ENCODE results near the gene OR5L2.
"Not testable (repeated sequence)": the region's sequence is repeated elsewhere in the genome, so short reads cannot be mapped to it uniquely, and the experiment has no call there.

The OR5L2 gene

GRCh38 chr11:55826919-55827318 is at the start of gene OR5L2:
Gene OR5L2 (plus strand): TSS chr11:55827219. CDS start chr11:55827219, 0 bp downstream.
- ATAC-seq (no peak), DNase-seq (no peak)
- Mint-ChIP-seq H3K9me3 (peaks cover 9 to 25% of the 10 kb centered on the region in 2 donors), H3K4me3 (no peak within 1 kb of the TSS), H3K4me1 (no peaks in the 10 kb centered on the region), H3K27ac (no peak within 1 kb of the TSS), H3K27me3 (no peaks in the 10 kb centered on the region)

- Mint-ChIP-seq H3K4me3 (no peak overlapping the region), H3K4me1 (no peaks in the 10 kb centered on the region), H3K27me3 (no peaks in the 10 kb centered on the region), H3K9me3 (peaks cover 20 to 25% of the 10 kb centered on the region in 2 donors), H3K27ac (no peak overlapping the region)
- DNase-seq: no peak
- no peak for ATAC-seq
These were observed 35.4 kb upstream of the OR5L2 start for GRCh38 chr11:55791606-55792005.

- Mint-ChIP-seq H3K9me3 (peaks cover 12 to 13% of the 10 kb centered on the region in 2 donors), H3K4me1 (no peaks in the 10 kb centered on the region), H3K27me3 (no peaks in the 10 kb centered on the region), H3K27ac (no peak overlapping the region), H3K4me3 (no peak overlapping the region)
- DNase-seq: no peak
- ATAC-seq: no peak
These were observed 33.7 kb upstream of the OR5L2 start for GRCh38 chr11:55793321-55793720.

GRCh38 chr11:55795256-55795655 is 31.8 kb upstream of the OR5L2 start, which contains the start of gene OR5D14:
Gene OR5D14 (plus strand): TSS chr11:55795556. CDS start chr11:55795556, 0 bp downstream.
- ATAC-seq (no peak), DNase-seq (no peak)
- Mint-ChIP-seq H3K27ac (no peak within 1 kb of the TSS), H3K27me3 (no peaks in the 10 kb centered on the region), H3K4me3 (no peak within 1 kb of the TSS), H3K4me1 (no peaks in the 10 kb centered on the region), H3K9me3 (peaks cover 17 to 20% of the 10 kb centered on the region in 2 donors)

GRCh38 chr11:55806248-55806647 is 20.8 kb upstream of the OR5L2 start:
- DNase-seq (no peak), ATAC-seq (no peak)
- Mint-ChIP-seq H3K9me3 (peaks cover 32 to 35% of the 10 kb centered on the region in 2 donors), H3K27ac (no peak overlapping the region), H3K27me3 (no peaks in the 10 kb centered on the region), H3K4me1 (no peaks in the 10 kb centered on the region), H3K4me3 (no peak overlapping the region)

- Mint-ChIP-seq H3K27ac (no peak within 1 kb of the TSS), H3K9me3 (peaks cover 17 to 35% of the 10 kb centered on the region in 2 donors), H3K27me3 (no peaks in the 10 kb centered on the region), H3K4me3 (no peak within 1 kb of the TSS), H3K4me1 (no peaks in the 10 kb centered on the region)
- DNase-seq: no peak
- no peak for ATAC-seq
These were observed 16.0 kb upstream of the OR5L2 start, which contains the start of gene OR5L1 for GRCh38 chr11:55811067-55811466. Gene OR5L1 (plus strand): TSS chr11:55811367. CDS start chr11:55811467, 100 bp downstream.

- H3K4me1 Mint-ChIP-seq: no peaks in the 10 kb centered on the region
- peaks cover 9 to 31% of the 10 kb centered on the region in 2 donors for H3K9me3 Mint-ChIP-seq
- no peak within 1 kb of the TSS for H3K27ac Mint-ChIP-seq
- DNase-seq (no peak), ATAC-seq (no peak)
- H3K27me3 Mint-ChIP-seq: no peaks in the 10 kb centered on the region
- no peak within 1 kb of the TSS for H3K4me3 Mint-ChIP-seq
These were observed 7.7 kb upstream of the OR5L2 start, which contains the start of gene OR5D18 for GRCh38 chr11:55819330-55819729. Gene OR5D18 (plus strand): TSS chr11:55819630. CDS start chr11:55819630, 0 bp downstream.

GRCh38 chr11:55838452-55838851 is 11.4 kb downstream of the OR5L2 start, which contains the start of gene OR5D16:
Gene OR5D16 (plus strand): TSS chr11:55838752. CDS start chr11:55838752, 0 bp downstream.
- ATAC-seq (no peak), DNase-seq (no peak)
- Mint-ChIP-seq H3K4me1 (no peaks in the 10 kb centered on the region), H3K27me3 (no peaks in the 10 kb centered on the region), H3K4me3 (no peak within 1 kb of the TSS), H3K9me3 (peaks cover 9 to 21% of the 10 kb centered on the region in 2 donors), H3K27ac (no peak within 1 kb of the TSS)

GRCh38 chr11:55847453-55847852 is 20.4 kb downstream of the OR5L2 start:
- H3K4me1 Mint-ChIP-seq: no peaks in the 10 kb centered on the region
- H3K4me3 Mint-ChIP-seq: no peak overlapping the region
- no peak overlapping the region for H3K27ac Mint-ChIP-seq
- DNase-seq: no peak
- no peak for ATAC-seq
- no peaks in the 10 kb centered on the region for H3K9me3 Mint-ChIP-seq
- H3K27me3 Mint-ChIP-seq: no peaks in the 10 kb centered on the region

- DNase-seq (no peak), ATAC-seq (no peak)
- no peaks in the 10 kb centered on the region for H3K4me1 Mint-ChIP-seq
- no peak overlapping the region for H3K4me3 Mint-ChIP-seq
- no peak overlapping the region for H3K27ac Mint-ChIP-seq
- H3K27me3 Mint-ChIP-seq: no peaks in the 10 kb centered on the region
- peaks cover 9 to 10% of the 10 kb centered on the region in 2 donors for H3K9me3 Mint-ChIP-seq
These were observed 22.0 kb downstream of the OR5L2 start for GRCh38 chr11:55849037-55849436.

GRCh38 chr11:55852141-55852540 is 25.1 kb downstream of the OR5L2 start:
- no peak overlapping the region for H3K27ac Mint-ChIP-seq
- no peak overlapping the region for H3K4me3 Mint-ChIP-seq
- no peaks in the 10 kb centered on the region for H3K27me3 Mint-ChIP-seq
- no peak for ATAC-seq
- no peak for DNase-seq
- H3K9me3 Mint-ChIP-seq: peaks cover 18% of the 10 kb centered on the region in 2 donors
- H3K4me1 Mint-ChIP-seq: no peaks in the 10 kb centered on the region

- ATAC-seq: no peak
- Mint-ChIP-seq H3K27ac (no peak overlapping the region), H3K4me3 (no peak overlapping the region), H3K9me3 (peaks cover 18 to 23% of the 10 kb centered on the region in 2 donors), H3K4me1 (no peaks in the 10 kb centered on the region), H3K27me3 (no peaks in the 10 kb centered on the region)
- DNase-seq: no peak
These were observed 27.7 kb downstream of the OR5L2 start for GRCh38 chr11:55854704-55855103.

- not testable (repeated sequence) for ATAC-seq, H3K4me1 Mint-ChIP-seq, DNase-seq, H3K4me3 Mint-ChIP-seq, H3K9me3 Mint-ChIP-seq, H3K27me3 Mint-ChIP-seq
- H3K27ac Mint-ChIP-seq: peak overlapping the region in 1 of 2 donors; percentile 71
These were observed 40.3 kb downstream of the OR5L2 start for GRCh38 chr11:55867354-55867753.

- not testable (repeated sequence) for H3K27ac Mint-ChIP-seq
These were observed 45.7 kb downstream of the OR5L2 start for GRCh38 chr11:55872731-55873130.

GRCh38 chr11:55873146-55873545 is 46.1 kb downstream of the OR5L2 start:
- H3K27me3 Mint-ChIP-seq, DNase-seq, ATAC-seq, H3K27ac Mint-ChIP-seq, H3K4me3 Mint-ChIP-seq, H3K4me1 Mint-ChIP-seq: not testable (repeated sequence)
- H3K9me3 Mint-ChIP-seq: peaks cover 0 to 11% of the 10 kb centered on the region in 2 donors

More at GRCh38 chr11:55872731-55873130, 45.7 kb downstream of the OR5L2 start:
- H3K27me3 Mint-ChIP-seq, H3K4me3 Mint-ChIP-seq, H3K4me1 Mint-ChIP-seq, DNase-seq, ATAC-seq: not testable (repeated sequence)
- peaks cover 0 to 11% of the 10 kb centered on the region in 2 donors for H3K9me3 Mint-ChIP-seq

Measured in stimulated activated naive CD8-positive, alpha-beta T cell treated with anti-CD3 and anti-CD28 coated beads, Interleukin-15, amount 100 ng/mL, for 72 hours (primary cell).